Measurements from ENCODE around the gene ARHGAP10.

Gene ARHGAP10

GRCh38 chr4:147842573-147842972 lies 110.7 kb downstream of the ARHGAP10 start:
- TF ChIP-seq EZH2 (IDR thresholded peaks at IDR 0.05; ENCODE audit: borderline replicate concordance, low read depth, low read length, severe bottlenecking) = no peak
- TF ChIP-seq CTCF (IDR thresholded peaks at IDR 0.05; ENCODE audit: borderline replicate concordance, extremely low read depth, low read length, poor library complexity, severe bottlenecking) = no peak
- no peaks in the 10 kb centered on the region for H3K27me3 ChIP-seq (ENCODE audit: insufficient read depth, low read length, poor library complexity)
- H4K20me1 ChIP-seq (ENCODE audit: insufficient read depth, low read length) = no peaks in the 10 kb centered on the region
- ATAC-seq (ENCODE audit: insufficient read depth, low read depth) (no peak), DNase-seq (no peak)
- no peaks in the 10 kb centered on the region for H3K79me2 ChIP-seq (ENCODE audit: insufficient read depth, low read length)
- no peak overlapping the region for H2AFZ ChIP-seq (ENCODE audit: low read depth, low read length)
- H3K9ac ChIP-seq (ENCODE audit: low read depth, low read length) = no peak overlapping the region
- H3K36me3 ChIP-seq (ENCODE audit: insufficient read depth, low read length) = no peaks in the 10 kb centered on the region
- no peaks in the 10 kb centered on the region for H3K4me1 ChIP-seq (ENCODE audit: insufficient read depth, low read length)
- H3K9me3 ChIP-seq (ENCODE audit: insufficient read depth, low read length, severe bottlenecking) = no peaks in the 10 kb centered on the region
- H3K4me3 ChIP-seq (ENCODE audit: low read depth in 1 of 2, low read length in 2 of 2) = no peak overlapping the region
- H3K27ac ChIP-seq (ENCODE audit: low read length) = no peak overlapping the region
- no peak overlapping the region for H3K4me2 ChIP-seq (ENCODE audit: insufficient read depth, low read length)

DNA sequence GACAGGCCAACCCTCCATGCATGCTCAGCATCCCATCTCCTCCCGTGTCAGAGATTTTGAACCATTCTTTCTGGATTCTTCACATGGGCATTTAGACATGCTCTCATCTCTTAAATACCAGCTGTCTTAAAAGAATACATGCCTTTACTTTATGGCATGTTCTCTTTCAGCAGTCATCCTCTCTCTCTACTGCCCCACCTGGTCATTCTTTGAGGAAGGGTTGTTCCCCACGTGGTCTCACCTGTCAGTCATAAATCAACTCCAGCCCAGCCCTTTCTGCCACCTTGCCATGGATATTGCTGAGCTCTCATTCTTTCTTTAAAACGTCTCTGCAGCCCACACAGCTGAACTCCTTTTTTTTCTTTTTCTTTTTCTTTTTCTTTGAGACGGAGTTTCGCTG lies 111.3 kb downstream of the ARHGAP10 start:
- TF ChIP-seq EZH2 (IDR thresholded peaks at IDR 0.05; ENCODE audit: borderline replicate concordance, low read depth, low read length, severe bottlenecking) (no peak), CTCF (IDR thresholded peaks at IDR 0.05; ENCODE audit: borderline replicate concordance, extremely low read depth, low read length, poor library complexity, severe bottlenecking) (peak; percentile 29)
- no peaks in the 10 kb centered on the region for H3K79me2 ChIP-seq (ENCODE audit: insufficient read depth, low read length)
- DNase-seq (no peak), ATAC-seq (ENCODE audit: insufficient read depth, low read depth) (no peak)
- no peak overlapping the region for H2AFZ ChIP-seq (ENCODE audit: low read depth, low read length)
- H3K36me3 ChIP-seq (ENCODE audit: insufficient read depth, low read length) = no peaks in the 10 kb centered on the region
- no peaks in the 10 kb centered on the region for H4K20me1 ChIP-seq (ENCODE audit: insufficient read depth, low read length)
- no peak overlapping the region for H3K9ac ChIP-seq (ENCODE audit: low read depth, low read length)
- no peak overlapping the region for H3K27ac ChIP-seq (ENCODE audit: low read length)
- no peaks in the 10 kb centered on the region for H3K9me3 ChIP-seq (ENCODE audit: insufficient read depth, low read length, severe bottlenecking)
- no peaks in the 10 kb centered on the region for H3K27me3 ChIP-seq (ENCODE audit: insufficient read depth, low read length, poor library complexity)
- H3K4me3 ChIP-seq (ENCODE audit: low read depth in 1 of 2, low read length in 2 of 2) = no peak overlapping the region
- no peaks in the 10 kb centered on the region for H3K4me1 ChIP-seq (ENCODE audit: insufficient read depth, low read length)
- no peak overlapping the region for H3K4me2 ChIP-seq (ENCODE audit: insufficient read depth, low read length)

- no peak overlapping the region for H3K9ac ChIP-seq (ENCODE audit: low read depth, low read length)
- no peak overlapping the region for H3K4me3 ChIP-seq (ENCODE audit: low read depth in 1 of 2, low read length in 2 of 2)
- TF ChIP-seq EZH2 (IDR thresholded peaks at IDR 0.05; ENCODE audit: borderline replicate concordance, low read depth, low read length, severe bottlenecking) (no peak), CTCF (IDR thresholded peaks at IDR 0.05; ENCODE audit: borderline replicate concordance, extremely low read depth, low read length, poor library complexity, severe bottlenecking) (no peak)
- no peak overlapping the region for H3K4me2 ChIP-seq (ENCODE audit: insufficient read depth, low read length)
- no peak overlapping the region for H2AFZ ChIP-seq (ENCODE audit: low read depth, low read length)
- H3K9me3 ChIP-seq (ENCODE audit: insufficient read depth, low read length, severe bottlenecking) = no peaks in the 10 kb centered on the region
- H3K36me3 ChIP-seq (ENCODE audit: insufficient read depth, low read length) = no peaks in the 10 kb centered on the region
- ATAC-seq (ENCODE audit: insufficient read depth, low read depth) (no peak), DNase-seq (no peak)
- H4K20me1 ChIP-seq (ENCODE audit: insufficient read depth, low read length) = no peaks in the 10 kb centered on the region
- H3K27ac ChIP-seq (ENCODE audit: low read length) = no peak overlapping the region
- H3K79me2 ChIP-seq (ENCODE audit: insufficient read depth, low read length) = no peaks in the 10 kb centered on the region
- H3K27me3 ChIP-seq (ENCODE audit: insufficient read depth, low read length, poor library complexity) = no peaks in the 10 kb centered on the region
- H3K4me1 ChIP-seq (ENCODE audit: insufficient read depth, low read length) = no peaks in the 10 kb centered on the region
These were observed 112.9 kb downstream of the ARHGAP10 start for GRCh38 chr4:147844781-147845180.

All from DND-41 (cell line).